GDM1 (cell line): ENCODE results near the gene C10orf88.
A peak's percentile ranks its signal among the peaks of the same experiment; 100 is the strongest.
"Not testable (repeated sequence)": the region's sequence is repeated elsewhere in the genome, so short reads cannot be mapped to it uniquely, and the experiment has no call there.

Experiments used
- DNase-seq: peaks from one replicate; lab custom pipeline; 2025; lab: John Stamatoyannopoulos, UW

The C10orf88 gene

DNA sequence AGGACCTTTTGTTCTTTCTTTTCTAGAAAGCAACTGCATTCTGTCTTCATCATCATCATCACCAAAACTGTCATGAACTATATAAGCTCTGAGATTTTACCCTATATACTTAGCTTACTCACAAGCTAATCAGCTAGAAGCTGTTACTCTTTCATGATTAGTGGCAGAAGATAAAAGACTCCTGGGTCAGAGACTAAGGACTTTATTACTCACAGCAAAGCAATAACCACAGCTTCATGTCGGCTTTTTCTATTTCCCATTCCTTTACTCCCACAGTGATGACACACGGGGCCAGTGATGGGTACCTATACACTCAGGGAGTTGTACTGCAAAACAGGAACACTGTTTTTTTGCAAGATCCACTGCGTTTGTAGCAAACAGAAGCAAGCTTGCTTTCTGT is 8.4 kb upstream of the C10orf88 start:
- DNase-seq: no peak

DNA sequence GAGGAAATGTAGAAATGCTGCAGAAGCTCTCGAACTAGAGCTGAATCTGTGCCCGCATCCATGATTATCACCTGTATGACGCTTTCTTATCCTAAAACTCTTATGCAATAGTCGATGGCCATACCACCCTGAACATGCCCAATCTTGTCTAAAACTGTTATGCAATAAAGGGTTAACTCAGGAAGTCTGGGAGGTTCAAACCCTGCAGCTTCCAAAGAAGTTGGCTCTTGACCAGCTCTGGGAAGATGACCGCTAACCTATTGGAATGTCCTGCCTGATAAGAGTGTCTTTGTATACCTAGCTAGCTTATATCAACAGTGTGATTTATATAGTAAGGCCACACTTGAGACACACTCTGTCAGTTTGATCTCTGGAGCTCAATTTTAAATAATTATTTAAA is 3.4 kb upstream of the C10orf88 start:
- DNase-seq: no peak

DNA sequence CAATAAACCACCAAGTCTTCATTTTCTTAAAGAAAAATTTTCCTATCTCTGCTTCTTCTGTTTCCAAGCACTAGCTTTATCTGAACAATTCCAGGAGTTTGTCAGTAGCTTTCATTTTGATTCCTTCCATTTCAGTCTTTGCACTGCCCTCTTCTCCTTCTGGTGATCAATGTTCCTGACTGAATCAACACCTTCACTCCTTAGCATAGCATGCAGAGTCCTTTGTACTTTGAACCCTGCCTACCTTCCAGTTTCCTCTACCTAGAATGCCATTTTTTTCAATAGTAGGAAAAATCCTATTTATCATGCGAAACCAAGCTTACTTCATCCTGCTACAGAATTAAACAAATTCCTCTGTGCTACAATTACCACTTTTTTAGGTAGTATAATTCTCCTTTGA is 1.9 kb upstream of the C10orf88 start:
- DNase-seq: no peak

DNA sequence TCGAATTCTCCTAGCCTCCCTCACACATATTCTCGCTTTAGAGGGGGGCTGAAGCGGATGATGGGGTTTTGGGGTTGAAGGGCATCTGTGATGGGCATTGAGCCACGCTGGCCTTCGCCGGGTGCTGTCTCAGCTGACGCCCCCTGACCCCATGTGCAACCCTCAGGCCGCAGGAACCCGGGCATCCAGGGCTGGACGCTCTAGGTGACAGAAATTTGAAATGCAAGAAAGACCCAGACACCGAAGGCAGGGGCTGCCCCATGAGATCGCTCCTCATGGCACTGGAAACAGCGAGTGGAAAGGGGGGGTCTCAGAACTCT is 664 bp upstream of the C10orf88 start:
- DNase-seq: no peak

DNA sequence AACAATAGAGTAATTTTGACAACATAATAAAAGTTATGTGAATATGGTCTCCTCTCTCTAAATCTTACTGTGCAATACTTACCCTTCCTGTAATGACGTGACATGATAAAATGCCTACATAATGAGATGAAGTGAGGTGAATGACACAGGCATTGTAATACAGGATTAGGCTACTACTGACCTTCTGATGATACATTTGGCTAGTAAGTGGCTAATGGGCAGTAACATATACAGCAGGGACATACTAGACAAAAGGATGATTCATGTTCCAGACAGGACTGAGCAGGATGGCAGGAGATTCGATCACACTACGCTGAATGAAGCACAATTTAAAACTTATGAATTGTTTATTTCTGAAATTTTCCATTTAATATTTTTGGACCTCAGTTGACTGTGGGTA is 4.7 kb downstream of the C10orf88 start:
- no peak for DNase-seq

DNA sequence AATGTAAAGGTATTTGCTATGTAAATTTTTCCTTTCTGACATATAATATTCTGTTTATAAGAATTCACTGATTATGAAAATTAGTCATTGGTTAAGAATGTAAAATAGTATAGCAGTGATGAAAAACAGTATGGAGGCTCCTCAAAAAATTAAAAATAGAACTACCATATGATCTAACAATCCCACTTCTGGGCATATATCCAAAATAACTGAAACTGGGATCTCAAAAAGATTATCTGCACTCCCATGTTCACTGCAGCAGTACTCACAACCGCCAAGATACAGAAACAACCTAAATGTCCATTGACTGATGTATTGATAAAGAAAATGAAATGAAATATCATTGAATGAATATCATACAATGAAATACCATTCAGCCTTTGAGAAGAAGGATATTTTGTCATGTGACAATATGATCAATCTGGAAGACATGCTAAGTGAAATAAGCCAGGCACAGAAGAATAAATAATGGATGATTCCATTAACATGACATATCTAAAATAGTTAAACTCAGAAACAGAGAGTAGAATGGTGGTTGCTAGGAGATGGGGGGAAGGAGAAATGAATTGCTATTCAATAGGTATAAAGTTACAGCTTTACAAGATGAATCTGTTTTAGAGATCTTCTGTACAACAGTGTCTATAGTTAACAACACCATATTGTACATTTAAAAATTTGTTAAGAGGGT is 14.0 kb downstream of the C10orf88 start:
- DNase-seq: no peak

DNA sequence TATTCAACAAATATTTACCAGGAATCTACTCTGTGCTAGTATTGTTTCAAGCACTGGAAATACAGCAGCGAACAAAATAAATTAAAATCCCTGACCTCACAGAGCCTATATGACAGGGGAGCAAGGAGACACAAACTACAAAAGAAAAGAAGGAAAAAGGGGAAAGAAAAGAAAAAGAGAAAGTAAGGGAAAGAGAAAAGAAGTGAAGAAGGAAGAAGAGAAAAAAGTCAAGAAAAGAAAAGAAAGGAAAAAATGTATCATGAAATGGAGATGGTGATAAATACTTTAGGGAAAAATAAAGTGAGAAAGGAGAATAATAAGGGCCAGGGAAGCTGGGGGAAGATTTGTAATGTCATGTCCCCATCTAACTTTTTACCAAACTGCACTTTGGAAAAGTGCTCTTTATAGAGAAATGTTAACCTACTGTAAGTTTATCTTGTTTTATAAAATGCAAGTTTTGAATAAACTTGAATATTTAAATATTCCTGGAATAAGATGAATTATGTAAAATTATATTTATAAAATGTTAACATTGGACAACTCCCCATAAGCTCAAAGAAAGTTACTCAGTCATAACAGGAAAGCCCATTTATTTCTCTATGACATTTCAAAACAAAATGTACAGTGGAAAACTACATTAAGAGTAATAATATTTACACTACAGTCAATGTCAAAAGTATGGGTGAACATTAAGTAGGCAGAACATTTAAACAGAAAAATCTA is 14.7 kb downstream of the C10orf88 start:
- no peak for DNase-seq

DNA sequence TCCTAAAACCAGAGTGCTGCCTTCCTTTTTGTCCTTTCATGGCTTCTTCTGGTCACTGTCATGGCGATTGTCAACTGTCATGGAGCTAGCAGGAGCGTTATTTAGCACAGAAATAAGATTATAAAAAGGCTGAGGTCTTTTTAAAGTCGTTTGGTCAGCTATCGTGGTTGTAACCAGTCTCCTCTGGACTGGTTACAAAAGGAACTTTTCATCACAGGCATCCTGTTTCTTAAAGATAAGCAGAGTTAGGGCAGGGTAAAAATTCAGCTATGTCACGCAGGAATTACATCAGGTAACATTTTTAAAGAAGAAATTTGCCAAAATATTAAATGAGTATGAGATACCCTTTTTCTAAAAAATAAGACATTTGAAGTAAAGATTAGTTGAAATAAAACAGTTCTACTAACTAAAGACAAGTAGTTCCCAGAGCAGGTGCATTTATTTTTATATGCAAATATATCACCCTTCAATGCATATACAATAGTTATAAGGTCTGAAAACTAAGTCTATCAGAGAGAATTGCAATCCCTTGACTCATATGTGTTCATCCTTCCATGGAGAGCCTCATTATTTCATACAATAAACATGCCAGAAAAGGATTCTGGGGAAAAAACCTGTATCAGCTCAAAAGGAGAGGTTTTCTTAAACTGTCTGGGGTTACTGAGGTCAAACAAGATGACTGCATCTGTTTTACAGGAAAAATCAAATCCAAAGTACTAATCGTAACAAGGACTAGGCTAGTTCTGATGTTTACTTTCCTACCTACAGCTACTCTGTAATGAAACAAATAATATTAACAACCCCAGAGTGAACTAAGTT is 22.7 kb downstream of the C10orf88 start:
- DNase-seq: no peak

DNA sequence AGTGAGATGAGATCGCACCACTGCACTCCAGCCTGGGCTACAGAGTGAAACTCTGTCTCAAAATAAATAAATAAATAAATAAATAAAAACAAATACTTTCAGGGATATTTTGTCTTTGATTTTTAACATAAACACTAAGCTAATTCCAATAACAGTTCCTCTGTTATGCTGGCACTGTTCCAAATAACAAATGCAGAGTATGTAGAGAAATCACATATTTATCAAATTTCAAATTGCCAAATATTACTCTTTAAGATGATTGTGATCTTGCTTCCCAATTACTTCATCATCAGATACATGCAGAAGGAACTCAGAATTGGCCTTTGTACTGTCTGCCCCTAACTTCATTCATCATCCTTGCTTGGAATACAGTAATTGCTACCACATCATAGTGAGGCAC is 23.9 kb downstream of the C10orf88 start:
- no peak for DNase-seq

DNA sequence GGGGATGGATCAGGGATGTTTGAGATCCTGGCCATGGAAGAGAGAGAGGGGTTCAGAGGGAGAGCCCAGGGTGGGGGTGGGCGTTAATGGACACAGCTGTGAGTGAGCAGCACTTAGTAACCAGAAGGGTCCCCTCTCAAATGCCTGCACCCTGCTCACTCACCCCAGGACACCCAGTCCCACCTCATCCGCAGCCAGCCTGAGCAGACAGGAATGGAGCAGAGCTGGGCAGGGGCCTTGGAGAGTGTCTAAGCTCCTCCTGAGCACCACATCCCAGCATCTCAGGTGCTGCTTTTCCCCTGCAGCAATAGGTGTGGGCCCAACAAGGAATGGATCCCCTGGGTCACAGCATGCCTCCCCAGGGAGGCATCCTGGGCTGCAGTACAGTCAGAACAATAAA is 38.3 kb downstream of the C10orf88 start:
- DNase-seq: no peak

DNA sequence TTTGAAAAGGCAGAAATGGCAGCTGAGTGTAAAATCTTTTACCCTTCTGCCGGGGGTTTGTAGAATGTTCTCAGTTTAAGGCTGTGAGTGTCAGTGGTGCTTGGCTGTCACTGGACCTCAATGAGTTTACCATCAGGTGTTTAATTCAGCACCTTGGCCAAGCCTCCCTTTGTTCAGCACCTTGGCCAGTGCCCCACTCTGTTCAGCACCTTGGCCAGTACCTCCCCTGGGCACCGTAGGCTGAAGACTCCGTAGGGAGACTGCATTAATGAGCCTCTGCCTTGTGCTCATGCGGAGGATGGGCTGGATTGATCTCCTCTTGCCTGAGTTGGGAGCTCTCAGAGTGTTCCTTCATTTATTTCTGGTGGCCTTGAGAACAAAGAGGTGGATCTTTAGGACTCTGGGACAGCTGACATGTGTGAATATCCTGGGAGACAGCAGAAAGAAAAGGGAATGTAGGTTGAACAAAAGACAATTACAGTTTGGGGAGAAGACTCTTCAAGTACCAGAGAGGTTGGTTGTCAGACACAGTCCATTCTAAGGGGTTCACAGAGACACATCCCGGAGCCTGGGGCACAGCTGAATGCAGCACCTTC is 42.0 kb downstream of the C10orf88 start:
- DNase-seq: peak; percentile 5

DNA sequence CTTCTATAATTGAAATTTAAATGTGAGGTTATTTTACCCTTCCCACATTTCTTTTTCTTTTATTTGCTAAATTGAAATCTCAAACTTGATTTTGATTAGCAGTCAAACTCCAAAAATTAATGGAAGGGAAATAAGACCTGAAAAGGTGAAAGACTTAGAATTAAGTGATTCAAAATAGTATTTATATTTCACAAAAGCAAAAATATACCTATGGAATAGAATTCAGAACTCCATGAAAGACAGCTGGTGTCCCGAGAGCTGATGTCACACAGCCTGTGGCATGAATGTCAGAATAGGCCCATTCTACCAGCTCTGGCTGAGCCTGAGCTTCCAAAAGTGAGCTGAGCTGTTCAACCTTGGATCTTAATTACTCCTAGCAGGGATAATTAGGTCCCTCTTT is 43.7 kb downstream of the C10orf88 start, which contains the start of gene FAM24A:
FAM24A (plus strand) TSS at position 301 of the 400 bp plus-strand sequence. CDS start 1,025 bp downstream, outside the sequence.
- no peak for DNase-seq

DNA sequence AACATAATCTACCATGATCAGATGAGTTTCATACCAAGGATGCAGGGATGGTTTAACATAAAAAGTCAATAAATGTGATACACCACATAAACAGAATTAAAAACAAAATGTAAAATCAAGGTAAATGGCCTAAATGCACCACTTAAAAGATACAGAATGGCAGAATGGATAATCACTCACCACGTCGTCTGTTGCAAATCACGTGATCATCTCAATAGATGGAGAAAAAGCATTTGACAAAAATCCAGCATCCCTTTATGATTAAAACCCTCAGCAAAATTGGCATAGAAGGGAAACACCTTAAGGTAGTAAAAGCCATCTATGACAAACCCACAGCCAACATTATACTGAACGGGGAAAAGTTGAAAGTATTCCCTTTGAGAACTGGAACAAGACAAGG is 50.2 kb downstream of the C10orf88 start:
- not testable (repeated sequence) for DNase-seq

DNA sequence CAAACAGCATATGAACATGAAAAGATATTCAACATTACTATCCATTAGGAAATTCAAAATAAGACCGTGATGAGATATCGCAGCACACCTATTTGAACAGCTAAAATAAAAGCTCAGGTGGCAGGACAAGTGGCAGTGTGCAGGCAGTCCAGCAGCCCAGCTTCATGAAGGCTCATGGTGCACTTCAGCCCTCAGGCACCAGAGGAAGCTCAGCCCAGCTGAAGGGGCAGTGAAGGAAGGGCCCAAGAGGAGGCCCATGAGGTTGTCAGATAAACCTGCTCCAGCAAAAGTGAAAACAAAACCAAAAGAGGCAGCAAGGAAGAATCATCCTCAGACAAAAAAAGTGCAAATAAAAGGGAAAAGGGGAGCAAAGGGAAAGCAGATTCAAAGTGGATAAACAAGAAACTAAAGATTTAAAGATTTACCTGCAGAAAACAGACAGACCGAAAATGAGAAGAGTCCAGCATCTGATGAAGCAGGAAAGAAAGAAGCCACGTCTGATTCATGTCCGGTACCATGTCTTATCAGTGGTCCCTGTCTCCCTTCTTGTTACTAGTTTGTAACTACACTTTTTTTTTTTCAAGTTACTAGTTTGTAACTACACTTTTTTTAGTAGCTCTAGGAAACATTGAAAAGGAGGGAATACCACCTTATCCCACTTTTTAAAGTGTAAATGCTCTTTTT is 59.6 kb downstream of the C10orf88 start:
- DNase-seq: no peak

DNA sequence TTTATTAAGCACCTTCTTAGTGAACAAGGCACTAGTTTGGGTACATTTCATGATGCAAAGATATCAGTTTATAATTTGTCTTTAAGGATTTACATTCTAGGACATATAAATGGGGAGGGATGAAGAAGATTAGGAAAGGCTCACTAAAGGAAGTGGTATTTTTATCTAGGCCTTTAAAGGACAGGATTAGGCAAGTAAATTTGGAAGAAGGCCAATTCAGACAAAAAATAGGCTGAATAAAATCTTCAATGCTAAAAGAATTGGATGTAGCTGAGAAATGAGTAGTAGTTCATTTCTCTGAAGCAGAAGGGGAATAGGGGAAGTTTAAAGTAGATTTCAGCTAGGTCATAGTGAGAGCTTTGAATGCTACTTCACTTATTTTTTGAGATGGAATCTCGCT is 69.9 kb downstream of the C10orf88 start:
- DNase-seq: no peak

DNA sequence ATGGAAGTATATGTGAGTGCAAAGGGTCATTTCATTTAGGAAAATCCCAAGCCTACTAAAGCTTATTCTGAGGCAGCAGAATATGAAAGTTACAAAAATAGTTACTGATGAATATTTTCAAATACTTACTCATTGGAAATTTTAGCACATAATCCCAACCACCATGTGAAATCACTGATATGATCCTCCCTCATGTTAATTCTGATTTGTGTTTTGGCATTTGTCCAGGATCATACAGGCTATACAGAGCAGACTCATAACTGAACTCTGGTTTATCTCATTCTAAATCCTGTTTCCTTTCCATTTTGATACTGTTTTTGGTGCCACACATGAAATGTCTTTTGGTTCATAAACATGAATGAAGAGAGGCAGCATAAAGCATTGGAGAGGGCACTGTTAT is 71.3 kb downstream of the C10orf88 start:
- DNase-seq: no peak
